ENCODE results near the gene PGS1.

PGS1 gene

DNA sequence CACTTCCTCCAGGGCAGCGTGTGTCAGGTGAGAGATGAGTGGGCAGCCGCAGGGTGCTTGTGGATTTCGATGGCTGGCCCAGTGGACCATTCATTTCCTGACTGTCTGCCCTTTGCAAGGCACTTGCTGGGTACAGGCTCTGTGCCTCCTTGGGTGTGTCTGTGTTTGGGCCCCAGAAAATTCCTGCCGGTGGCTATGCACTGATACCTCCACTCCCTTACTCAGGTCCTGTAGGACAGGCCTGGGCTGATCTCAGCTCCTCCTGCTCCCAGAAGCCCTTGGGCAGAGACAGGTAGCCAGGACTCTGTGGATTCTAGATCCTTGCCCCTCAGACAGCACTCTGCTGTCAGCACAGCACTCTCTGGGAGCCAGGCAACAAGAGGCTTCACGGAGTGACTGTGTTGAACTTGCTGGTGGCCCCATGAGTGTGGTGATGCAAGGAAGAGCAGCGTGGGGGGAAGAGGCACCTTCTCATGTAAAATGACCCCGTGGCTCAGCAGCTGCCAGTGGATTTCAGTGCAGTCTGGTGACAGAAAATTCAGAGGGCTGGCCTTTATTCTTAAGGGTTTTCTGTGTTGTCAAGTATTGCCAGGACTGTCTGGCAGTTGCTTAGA lies 29.0 kb downstream of the PGS1 start:
- H4K5ac ChIP-seq (ENCODE audit: low read length) = no peak overlapping the region
- peak overlapping the region; percentile 24 for H3K9ac ChIP-seq (ENCODE audit: low read length)
- peaks cover 11% of the 10 kb centered on the region for H3K36me3 ChIP-seq (ENCODE audit: control insufficient read depth, insufficient read depth, low read length)
- peaks cover 8% of the 10 kb centered on the region for H3K4me1 ChIP-seq (ENCODE audit: control insufficient read depth, low read depth, low read length)
- H3K79me2 ChIP-seq (ENCODE audit: control insufficient read depth, insufficient read depth, low read length) = peaks cover 56% of the 10 kb centered on the region
- no peak overlapping the region for H2BK120ac ChIP-seq (ENCODE audit: low read depth, low read length)
- no peak overlapping the region for H2AK5ac ChIP-seq (ENCODE audit: low read length)
- no peak overlapping the region for H3K18ac ChIP-seq (ENCODE audit: low read length)
- H2BK5ac ChIP-seq (ENCODE audit: low read length) = no peak overlapping the region
- peak; percentile 54 for DNase-seq
- H3K56ac ChIP-seq (ENCODE audit: low read length) = peak overlapping the region; percentile 34
- no peak overlapping the region for H4K8ac ChIP-seq (ENCODE audit: low read depth, low read length)
- H3K23ac ChIP-seq (ENCODE audit: low read length) = peak overlapping the region; percentile 3
- H3K27me3 ChIP-seq (ENCODE audit: insufficient read depth, low read length, poor library complexity) = no peaks in the 10 kb centered on the region
- no peak overlapping the region for H2BK15ac ChIP-seq (replicated peaks; ENCODE audit: low read depth)
- no peak overlapping the region for H3K27ac ChIP-seq (ENCODE audit: low read depth, low read length)
- peaks cover 33% of the 10 kb centered on the region for H3K79me1 ChIP-seq (ENCODE audit: low read length)
- no peak overlapping the region for H3K4me3 ChIP-seq (ENCODE audit: low read length)
- WGBS (ENCODE audit: extremely low coverage, insufficient coverage, low lambda C conversion rate) = no CpG with 5 or more reads among the region's 7 CpGs
- H3K4ac ChIP-seq (ENCODE audit: low read depth, low read length) = no peak overlapping the region
- no peak overlapping the region for H3K4me2 ChIP-seq (ENCODE audit: low read length)

DNA sequence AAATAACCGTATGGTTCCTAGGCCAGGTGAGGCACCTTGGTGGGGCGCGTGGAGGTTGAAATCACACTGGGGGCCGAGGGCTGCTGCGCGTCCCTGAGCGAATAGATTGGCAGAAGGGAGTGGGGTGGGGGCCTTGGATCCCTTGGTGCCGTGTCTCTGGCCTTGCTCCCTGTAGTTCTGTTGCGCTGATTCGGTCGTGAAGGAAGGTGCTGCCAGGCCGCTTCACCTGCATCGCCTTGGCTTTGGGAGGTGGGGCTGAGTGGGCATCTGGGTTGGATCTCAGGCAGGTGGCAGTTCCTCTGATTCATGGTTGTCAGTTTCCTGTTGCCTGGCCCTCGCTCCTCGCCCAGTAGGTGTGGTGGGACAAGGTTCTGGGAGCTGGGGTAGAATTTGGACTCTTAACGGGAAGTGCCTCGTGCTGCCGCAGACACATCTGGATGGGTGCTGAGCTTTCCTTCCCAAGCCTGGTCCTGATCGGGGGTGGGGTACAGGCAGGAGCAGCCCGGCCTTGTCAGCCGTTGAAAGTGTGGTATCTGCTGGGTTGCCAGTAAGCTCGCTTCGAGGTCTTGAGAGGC lies 30.1 kb downstream of the PGS1 start:
- no peak overlapping the region for H4K8ac ChIP-seq (ENCODE audit: low read depth, low read length)
- H3K4me3 ChIP-seq (ENCODE audit: low read length) = no peak overlapping the region
- H2BK15ac ChIP-seq (replicated peaks; ENCODE audit: low read depth) = no peak overlapping the region
- H3K36me3 ChIP-seq (ENCODE audit: control insufficient read depth, insufficient read depth, low read length) = peaks cover 8% of the 10 kb centered on the region
- no peak overlapping the region for H3K9ac ChIP-seq (ENCODE audit: low read length)
- no peak overlapping the region for H3K27ac ChIP-seq (ENCODE audit: low read depth, low read length)
- no peak overlapping the region for H3K23ac ChIP-seq (ENCODE audit: low read length)
- H3K56ac ChIP-seq (ENCODE audit: low read length) = peak overlapping the region; percentile 31
- no peak overlapping the region for H2AK5ac ChIP-seq (ENCODE audit: low read length)
- H3K79me1 ChIP-seq (ENCODE audit: low read length) = peaks cover 38% of the 10 kb centered on the region
- H3K18ac ChIP-seq (ENCODE audit: low read length) = no peak overlapping the region
- no peaks in the 10 kb centered on the region for H3K27me3 ChIP-seq (ENCODE audit: insufficient read depth, low read length, poor library complexity)
- no peak overlapping the region for H2BK5ac ChIP-seq (ENCODE audit: low read length)
- DNase-seq = no peak
- WGBS (ENCODE audit: extremely low coverage, insufficient coverage, low lambda C conversion rate) = no CpG with 5 or more reads among the region's 23 CpGs
- no peak overlapping the region for H2BK120ac ChIP-seq (ENCODE audit: low read depth, low read length)
- H4K5ac ChIP-seq (ENCODE audit: low read length) = no peak overlapping the region
- no peak overlapping the region for H3K4me2 ChIP-seq (ENCODE audit: low read length)
- H3K79me2 ChIP-seq (ENCODE audit: control insufficient read depth, insufficient read depth, low read length) = peaks cover 66% of the 10 kb centered on the region
- H3K4ac ChIP-seq (ENCODE audit: low read depth, low read length) = no peak overlapping the region
- H3K4me1 ChIP-seq (ENCODE audit: control insufficient read depth, low read depth, low read length) = peaks cover 8% of the 10 kb centered on the region

DNA sequence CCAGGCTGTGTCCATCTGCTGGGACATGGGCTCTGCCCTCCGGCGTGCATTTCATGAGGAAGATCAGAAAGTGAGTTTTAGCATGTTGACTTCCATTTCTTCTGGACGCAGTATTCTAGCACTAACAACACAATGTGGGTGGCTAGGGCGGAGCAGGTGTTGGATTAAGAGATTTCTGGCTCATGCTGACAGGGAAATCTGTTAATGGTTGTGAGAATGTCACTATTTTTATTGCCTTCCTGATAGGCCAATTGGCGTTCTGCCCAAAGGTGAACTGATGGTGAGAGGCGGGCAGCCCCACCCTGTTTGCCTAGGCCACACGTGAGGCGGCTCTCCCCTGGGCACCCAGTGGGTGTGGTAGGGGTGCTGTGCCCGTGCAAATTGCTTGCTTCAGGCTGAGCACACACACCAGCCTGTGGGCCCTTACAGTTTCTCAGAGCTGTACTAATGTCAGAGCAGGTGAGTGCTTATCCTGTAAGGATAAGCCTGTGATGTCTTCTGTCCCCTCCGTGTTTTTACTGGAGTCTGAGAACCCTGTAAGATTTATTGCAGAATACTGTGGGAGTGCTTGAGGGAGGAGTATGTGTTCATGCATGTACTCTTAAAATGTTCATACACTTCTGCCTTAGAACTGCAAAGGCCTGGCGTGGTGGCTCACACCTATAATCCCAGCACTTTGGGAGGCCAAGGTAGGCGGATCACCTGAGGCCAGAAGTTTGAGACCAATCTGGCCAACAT lies 30.9 kb downstream of the PGS1 start:
- Histone ChIP-seq H3K18ac (ENCODE audit: low read length) (no peak overlapping the region), H3K4me3 (ENCODE audit: low read length) (no peak overlapping the region), H2BK120ac (ENCODE audit: low read depth, low read length) (no peak overlapping the region), H3K36me3 (ENCODE audit: control insufficient read depth, insufficient read depth, low read length) (peaks cover 4% of the 10 kb centered on the region), H3K4me1 (ENCODE audit: control insufficient read depth, low read depth, low read length) (peaks cover 8% of the 10 kb centered on the region), H3K4ac (ENCODE audit: low read depth, low read length) (no peak overlapping the region), H4K8ac (ENCODE audit: low read depth, low read length) (no peak overlapping the region), H3K27ac (ENCODE audit: low read depth, low read length) (no peak overlapping the region), H2BK15ac (replicated peaks; ENCODE audit: low read depth) (no peak overlapping the region), H3K79me2 (ENCODE audit: control insufficient read depth, insufficient read depth, low read length) (peaks cover 69% of the 10 kb centered on the region), H3K56ac (ENCODE audit: low read length) (no peak overlapping the region), H3K27me3 (ENCODE audit: insufficient read depth, low read length, poor library complexity) (no peaks in the 10 kb centered on the region), H3K23ac (ENCODE audit: low read length) (no peak overlapping the region), H3K9ac (ENCODE audit: low read length) (no peak overlapping the region), H3K4me2 (ENCODE audit: low read length) (no peak overlapping the region), H2BK5ac (ENCODE audit: low read length) (no peak overlapping the region), H2AK5ac (ENCODE audit: low read length) (no peak overlapping the region), H4K5ac (ENCODE audit: low read length) (no peak overlapping the region), H3K79me1 (ENCODE audit: low read length) (peaks cover 41% of the 10 kb centered on the region)
- no peak for DNase-seq
- WGBS (ENCODE audit: extremely low coverage, insufficient coverage, low lambda C conversion rate) = no CpG with 5 or more reads among the region's 12 CpGs

DNA sequence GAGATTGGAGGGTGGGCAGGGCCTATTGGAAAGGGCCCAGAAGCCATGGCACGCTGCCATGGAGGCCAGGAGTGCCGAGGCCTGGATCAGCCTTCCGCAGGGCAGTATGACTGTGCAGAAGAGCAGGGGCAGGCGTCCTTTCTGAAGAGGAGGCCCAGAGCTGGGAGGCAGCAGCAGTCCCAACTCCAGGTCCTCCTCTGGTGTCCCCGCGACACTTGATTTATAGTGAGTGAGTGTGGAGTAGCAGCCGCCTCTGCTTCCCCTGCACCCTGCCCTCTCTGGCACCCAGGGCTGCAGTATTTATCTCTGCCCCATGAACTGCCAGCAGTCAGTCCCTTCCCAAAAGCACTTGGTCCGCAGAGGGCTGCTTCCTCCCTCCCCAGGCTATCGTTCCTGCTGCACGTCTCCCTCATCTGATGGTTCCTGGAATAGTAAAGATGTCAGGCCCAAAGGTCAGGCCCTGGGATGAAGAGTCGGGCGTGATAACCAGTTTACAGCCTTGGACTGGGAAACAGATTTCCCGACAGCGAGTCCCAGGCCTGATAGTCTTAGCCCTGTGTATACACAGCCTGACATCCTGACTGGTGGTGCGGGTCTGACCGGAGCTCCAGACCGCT lies 32.9 kb downstream of the PGS1 start:
- H4K8ac ChIP-seq (ENCODE audit: low read depth, low read length) = no peak overlapping the region
- H3K4me3 ChIP-seq (ENCODE audit: low read length) = no peak overlapping the region
- no peak overlapping the region for H3K27ac ChIP-seq (ENCODE audit: low read depth, low read length)
- no peak overlapping the region for H3K4ac ChIP-seq (ENCODE audit: low read depth, low read length)
- H2BK120ac ChIP-seq (ENCODE audit: low read depth, low read length) = no peak overlapping the region
- no peak overlapping the region for H3K9ac ChIP-seq (ENCODE audit: low read length)
- no peak overlapping the region for H3K4me2 ChIP-seq (ENCODE audit: low read length)
- no peak overlapping the region for H2BK15ac ChIP-seq (replicated peaks; ENCODE audit: low read depth)
- no peak overlapping the region for H3K18ac ChIP-seq (ENCODE audit: low read length)
- no peak overlapping the region for H4K5ac ChIP-seq (ENCODE audit: low read length)
- no peaks in the 10 kb centered on the region for H3K27me3 ChIP-seq (ENCODE audit: insufficient read depth, low read length, poor library complexity)
- no peak overlapping the region for H2BK5ac ChIP-seq (ENCODE audit: low read length)
- peaks cover 60% of the 10 kb centered on the region for H3K79me2 ChIP-seq (ENCODE audit: control insufficient read depth, insufficient read depth, low read length)
- H2AK5ac ChIP-seq (ENCODE audit: low read length) = no peak overlapping the region
- peaks cover 8% of the 10 kb centered on the region for H3K4me1 ChIP-seq (ENCODE audit: control insufficient read depth, low read depth, low read length)
- peaks cover 37% of the 10 kb centered on the region for H3K79me1 ChIP-seq (ENCODE audit: low read length)
- no peak overlapping the region for H3K23ac ChIP-seq (ENCODE audit: low read length)
- WGBS (ENCODE audit: extremely low coverage, insufficient coverage, low lambda C conversion rate) = no CpG with 5 or more reads among the region's 17 CpGs
- no peak overlapping the region for H3K56ac ChIP-seq (ENCODE audit: low read length)
- H3K36me3 ChIP-seq (ENCODE audit: control insufficient read depth, insufficient read depth, low read length) = peaks cover 2% of the 10 kb centered on the region
- DNase-seq = no peak

DNA sequence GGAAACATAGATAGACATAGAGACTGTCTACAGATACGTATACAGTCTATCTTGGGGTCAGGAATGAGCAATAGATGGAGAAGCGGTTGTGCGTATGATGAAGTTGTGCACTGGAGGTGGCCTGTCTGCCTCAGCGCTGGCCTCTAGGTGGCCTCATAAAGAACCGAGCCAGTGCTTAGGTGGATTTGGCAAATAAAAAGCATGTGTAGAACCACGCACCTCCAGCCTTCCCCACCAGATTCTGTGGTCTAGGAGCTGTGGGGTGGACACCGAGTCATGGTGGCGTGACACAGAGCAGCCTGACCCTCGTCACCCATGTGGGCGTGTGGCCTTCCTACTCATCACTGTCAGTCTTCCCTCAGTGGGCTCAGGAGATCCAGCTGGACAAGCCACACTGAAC lies 34.0 kb downstream of the PGS1 start:
- Histone ChIP-seq H3K4me3 (ENCODE audit: low read length) (no peak overlapping the region), H3K79me1 (ENCODE audit: low read length) (peaks cover 27% of the 10 kb centered on the region), H2BK15ac (replicated peaks; ENCODE audit: low read depth) (no peak overlapping the region), H4K8ac (ENCODE audit: low read depth, low read length) (no peak overlapping the region), H3K4me2 (ENCODE audit: low read length) (no peak overlapping the region), H3K18ac (ENCODE audit: low read length) (no peak overlapping the region), H3K36me3 (ENCODE audit: control insufficient read depth, insufficient read depth, low read length) (peaks cover 1% of the 10 kb centered on the region), H3K4me1 (ENCODE audit: control insufficient read depth, low read depth, low read length) (peaks cover 5% of the 10 kb centered on the region), H2BK5ac (ENCODE audit: low read length) (no peak overlapping the region), H2BK120ac (ENCODE audit: low read depth, low read length) (no peak overlapping the region), H3K27me3 (ENCODE audit: insufficient read depth, low read length, poor library complexity) (no peaks in the 10 kb centered on the region), H3K79me2 (ENCODE audit: control insufficient read depth, insufficient read depth, low read length) (peaks cover 49% of the 10 kb centered on the region), H2AK5ac (ENCODE audit: low read length) (no peak overlapping the region), H3K4ac (ENCODE audit: low read depth, low read length) (no peak overlapping the region), H3K9ac (ENCODE audit: low read length) (no peak overlapping the region), H3K56ac (ENCODE audit: low read length) (no peak overlapping the region), H4K5ac (ENCODE audit: low read length) (no peak overlapping the region), H3K27ac (ENCODE audit: low read depth, low read length) (no peak overlapping the region), H3K23ac (ENCODE audit: low read length) (no peak overlapping the region)
- WGBS (ENCODE audit: extremely low coverage, insufficient coverage, low lambda C conversion rate) = no CpG with 5 or more reads among the region's 10 CpGs
- DNase-seq = no peak
